ENCODE results near the gene DMRT2.

The DMRT2 gene

GRCh38 chr9:1026219-1026618, 23.9 kb upstream of the DMRT2 start:
- no peak for TF ChIP-seq CTCF (IDR thresholded peaks at IDR 0.05; ENCODE audit: low read depth, low read length)
- no peak overlapping the region for H3K4me3 ChIP-seq (ENCODE audit: low read depth, low read length)
- DNase-seq (ENCODE audit: low read depth, low spot score): no peak
- in situ Hi-C loops (cut with HindIII; ENCODE audit: low sequenced_read_pairs): no loop called here

DNA sequence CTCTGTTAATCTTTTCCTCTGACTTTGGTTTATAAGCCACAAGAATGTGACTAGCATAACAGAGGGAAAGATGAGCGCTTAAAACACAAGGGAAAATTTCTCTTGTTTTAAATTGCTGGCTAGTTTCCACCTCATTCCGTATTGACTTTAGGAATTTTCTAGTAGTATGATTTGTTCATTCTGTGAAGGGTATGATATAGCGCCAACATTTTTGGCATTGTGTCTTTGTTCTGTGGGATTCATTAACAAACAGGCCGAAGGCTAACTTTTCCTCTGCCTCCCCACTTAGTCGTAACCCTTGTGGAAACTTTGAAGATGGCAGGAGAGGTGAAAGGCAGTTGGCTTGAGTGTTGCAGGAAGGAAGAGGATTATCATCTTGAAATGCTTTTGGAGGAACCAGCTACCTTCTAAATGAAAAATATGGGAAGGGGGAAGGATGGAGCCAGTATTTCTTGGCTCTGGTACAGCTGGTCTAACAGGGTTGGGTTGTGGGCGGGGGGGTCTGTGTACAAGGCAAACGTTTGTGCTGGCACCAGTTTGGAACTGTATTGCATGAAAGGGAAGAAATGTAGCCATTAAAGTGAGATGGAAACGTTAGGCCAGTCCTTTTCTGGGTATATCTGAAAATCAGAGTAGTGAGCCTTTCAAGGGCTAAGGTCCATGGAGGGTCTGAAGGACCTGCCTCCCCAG, 21.5 kb upstream of the DMRT2 start:
- DNase-seq (ENCODE audit: low read depth, low spot score): no peak
- no peak overlapping the region for H3K4me3 ChIP-seq (ENCODE audit: low read depth, low read length)
- in situ Hi-C loops (cut with HindIII; ENCODE audit: low sequenced_read_pairs): no loop called here
- no peak for TF ChIP-seq CTCF (IDR thresholded peaks at IDR 0.05; ENCODE audit: low read depth, low read length)

- no peak overlapping the region for H3K4me3 ChIP-seq (ENCODE audit: low read depth, low read length)
- in situ Hi-C loops (cut with HindIII; ENCODE audit: low sequenced_read_pairs): no loop called here
- DNase-seq (ENCODE audit: low read depth, low spot score): no peak
- no peak for TF ChIP-seq CTCF (IDR thresholded peaks at IDR 0.05; ENCODE audit: low read depth, low read length)
Observed at GRCh38 chr9:1031951-1032601, 18.1 kb upstream of the DMRT2 start.

- in situ Hi-C loops (cut with HindIII; ENCODE audit: low sequenced_read_pairs): no loop called here
- no peak overlapping the region for H3K4me3 ChIP-seq (ENCODE audit: low read depth, low read length)
- TF ChIP-seq CTCF (IDR thresholded peaks at IDR 0.05; ENCODE audit: low read depth, low read length): no peak
- DNase-seq (ENCODE audit: low read depth, low spot score): no peak
Observed at GRCh38 chr9:1034271-1034670, 15.9 kb upstream of the DMRT2 start.

DNA sequence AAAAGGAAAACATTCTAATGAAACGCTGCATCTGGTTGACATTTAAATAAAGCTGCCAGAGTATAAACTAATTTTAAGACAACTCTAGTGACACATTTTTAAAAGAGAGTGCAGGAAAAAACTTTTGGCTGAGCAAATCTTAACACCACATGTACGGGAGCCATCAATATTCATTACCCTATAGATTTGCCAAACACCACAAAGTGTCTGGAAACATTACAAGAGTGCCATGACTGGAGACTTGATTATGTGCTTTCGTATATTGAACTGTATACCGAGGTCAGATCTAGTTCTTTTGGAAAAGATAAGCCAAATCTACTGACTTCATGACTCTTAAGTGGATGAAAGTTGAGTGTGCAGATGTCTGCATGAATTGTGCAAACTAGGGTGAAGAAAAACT, 10.6 kb upstream of the DMRT2 start:
- in situ Hi-C loops (cut with HindIII; ENCODE audit: low sequenced_read_pairs): no loop called here
- DNase-seq (ENCODE audit: low read depth, low spot score): no peak
- no peak overlapping the region for H3K4me3 ChIP-seq (ENCODE audit: low read depth, low read length)
- no peak for TF ChIP-seq CTCF (IDR thresholded peaks at IDR 0.05; ENCODE audit: low read depth, low read length)

- in situ Hi-C loops (cut with HindIII; ENCODE audit: low sequenced_read_pairs): no loop called here
- H3K4me3 ChIP-seq (ENCODE audit: low read depth, low read length): no peak overlapping the region
- no peak for TF ChIP-seq CTCF (IDR thresholded peaks at IDR 0.05; ENCODE audit: low read depth, low read length)
- no peak for DNase-seq (ENCODE audit: low read depth, low spot score)
Observed at GRCh38 chr9:1042466-1042865, 7.7 kb upstream of the DMRT2 start.

All from astrocyte of the spinal cord (primary cell).